ENCODE measurements around the gene DAPL1.
A peak's percentile ranks its signal among the peaks of the same experiment; 100 is the strongest.
"Not testable (repeated sequence)": the region's sequence is repeated elsewhere in the genome, so short reads cannot be mapped to it uniquely, and the experiment has no call there.

The DAPL1 gene

DNA sequence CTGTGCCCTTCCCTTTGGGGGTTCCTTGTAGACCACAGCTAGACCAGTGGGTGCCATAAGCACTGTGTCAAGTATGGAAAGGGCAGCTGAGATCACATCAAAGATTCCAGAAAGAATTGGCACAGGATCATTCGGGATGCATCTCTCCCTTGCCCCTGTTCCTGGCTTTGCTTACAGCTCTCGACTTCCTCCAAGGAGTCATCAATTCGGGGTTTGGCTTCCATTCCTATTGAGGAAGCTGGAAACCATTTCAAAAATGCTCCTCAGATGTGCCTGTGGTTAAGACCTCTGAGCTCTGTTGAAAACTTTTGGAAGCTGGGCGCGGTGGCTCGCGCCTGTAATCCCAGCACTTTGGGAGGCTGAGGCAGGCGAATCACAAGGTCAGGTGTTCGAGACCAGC is 65.1 kb downstream of the DAPL1 start:
- peak; percentile 28 for DNase-seq (ENCODE audit: low read depth)
- H3K4me3 ChIP-seq (ENCODE audit: low read depth, low read length); in situ Hi-C loops (cut with HindIII; ENCODE audit: low sequenced_read_pairs): not testable (repeated sequence)

DNA sequence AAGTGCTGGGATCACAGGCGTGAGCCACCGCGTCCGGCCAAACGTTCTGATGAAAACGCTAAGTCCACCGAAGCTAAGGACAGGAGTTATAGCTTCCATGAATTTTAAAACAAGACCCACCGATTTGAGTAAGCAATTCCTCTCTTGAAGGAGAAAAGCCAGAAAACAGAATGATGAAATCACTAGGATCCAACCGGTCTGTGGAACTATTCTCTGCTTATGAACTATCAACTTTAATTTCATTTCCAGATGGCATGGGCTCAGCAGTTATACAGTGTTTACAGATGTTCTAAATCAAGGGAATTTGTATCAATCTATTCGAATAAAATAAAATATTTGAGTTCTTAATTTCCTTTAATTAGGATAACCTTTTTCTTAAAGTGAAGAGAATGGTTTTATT is 66.5 kb downstream of the DAPL1 start:
- H3K4me3 ChIP-seq (ENCODE audit: low read depth, low read length); in situ Hi-C loops (cut with HindIII; ENCODE audit: low sequenced_read_pairs); DNase-seq (ENCODE audit: low read depth): not testable (repeated sequence)

- in situ Hi-C loops (cut with HindIII; ENCODE audit: low sequenced_read_pairs); DNase-seq (ENCODE audit: low read depth); H3K4me3 ChIP-seq (ENCODE audit: low read depth, low read length): not testable (repeated sequence)
These were observed 70.4 kb downstream of the DAPL1 start for GRCh38 chr2:158865469-158865868.

All from astrocyte of the cerebellum (primary cell).